SHP77 (cell line): ENCODE results near the gene MYO3B.
"Not testable (repeated sequence)": the region's sequence is repeated elsewhere in the genome, so short reads cannot be mapped to it uniquely, and the experiment has no call there.

ENCODE experiments used
- DNase-seq, 2 experiments: peaks; one replicate each; lab custom pipeline; 2025; lab: John Stamatoyannopoulos, UW

The MYO3B gene

GRCh38 chr2:170472498-170472897 is 294.6 kb downstream of the MYO3B start:
- DNase-seq: not testable (repeated sequence)

- no peak for DNase-seq
Observed at GRCh38 chr2:170475878-170476277, 297.9 kb downstream of the MYO3B start.

- no peak for DNase-seq
Observed at GRCh38 chr2:170477630-170478029, 299.7 kb downstream of the MYO3B start.

- no peak for DNase-seq
Observed at GRCh38 chr2:170481201-170481600, 303.3 kb downstream of the MYO3B start.

- DNase-seq: no peak
Observed at GRCh38 chr2:170484552-170484951, 306.6 kb downstream of the MYO3B start.

GRCh38 chr2:170485254-170486026 is 307.5 kb downstream of the MYO3B start:
- DNase-seq: no peak

GRCh38 chr2:170486730-170487129 is 308.8 kb downstream of the MYO3B start:
- DNase-seq: no peak

- no peak for DNase-seq
Observed at GRCh38 chr2:170488807-170489206, 310.9 kb downstream of the MYO3B start.

- no peak for DNase-seq
Observed at GRCh38 chr2:170492010-170492409, 314.1 kb downstream of the MYO3B start.

GRCh38 chr2:170493426-170494097 is 315.6 kb downstream of the MYO3B start:
- no peak for DNase-seq

GRCh38 chr2:170495896-170496295 is 317.9 kb downstream of the MYO3B start:
- DNase-seq: no peak

- no peak for DNase-seq
Observed at GRCh38 chr2:170498619-170499018, 320.7 kb downstream of the MYO3B start.

GRCh38 chr2:170500104-170500503 is 322.2 kb downstream of the MYO3B start:
- no peak for DNase-seq

GRCh38 chr2:170500770-170501169 is 322.8 kb downstream of the MYO3B start:
- DNase-seq: no peak

GRCh38 chr2:170501421-170502043 is 323.6 kb downstream of the MYO3B start:
- no peak for DNase-seq

- no peak for DNase-seq
Observed at GRCh38 chr2:170502361-170503130, 324.6 kb downstream of the MYO3B start.

GRCh38 chr2:170503563-170503962 is 325.6 kb downstream of the MYO3B start:
- DNase-seq: no peak

- DNase-seq: no peak
Observed at GRCh38 chr2:170503971-170504809, 326.2 kb downstream of the MYO3B start.

- DNase-seq: no peak
Observed at GRCh38 chr2:170504810-170505145, 326.8 kb downstream of the MYO3B start.

GRCh38 chr2:170505631-170506275 is 327.8 kb downstream of the MYO3B start:
- DNase-seq: no peak
